Activated naive CD4-positive, alpha-beta T cell (primary cell): ENCODE data around the gene AVPR1A.

Experiments used
- DNase-seq, 4 experiments: peaks; one replicate each; lab custom pipeline; 2025; lab: John Stamatoyannopoulos, UW

Gene AVPR1A

DNA sequence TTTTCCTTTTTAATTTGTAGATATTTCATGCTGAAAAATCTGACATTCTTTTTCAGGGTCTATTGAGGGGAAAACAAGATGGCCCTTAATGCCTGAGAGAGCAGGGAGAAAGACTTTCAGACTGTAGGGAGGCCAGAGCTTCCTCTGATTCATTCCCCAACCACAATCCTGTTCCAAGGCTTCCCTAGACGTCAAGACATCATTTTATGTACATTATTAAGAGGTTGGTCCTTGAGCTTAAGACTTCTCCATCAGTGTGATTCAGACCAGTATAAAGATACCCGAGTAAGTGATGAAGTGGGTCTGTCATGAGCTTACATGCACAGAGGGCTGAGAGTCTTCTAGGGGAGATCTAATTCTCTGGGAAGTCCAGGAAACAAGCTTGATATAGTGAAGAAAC lies 57.3 kb downstream of the AVPR1A start:
- no peak for DNase-seq

DNA sequence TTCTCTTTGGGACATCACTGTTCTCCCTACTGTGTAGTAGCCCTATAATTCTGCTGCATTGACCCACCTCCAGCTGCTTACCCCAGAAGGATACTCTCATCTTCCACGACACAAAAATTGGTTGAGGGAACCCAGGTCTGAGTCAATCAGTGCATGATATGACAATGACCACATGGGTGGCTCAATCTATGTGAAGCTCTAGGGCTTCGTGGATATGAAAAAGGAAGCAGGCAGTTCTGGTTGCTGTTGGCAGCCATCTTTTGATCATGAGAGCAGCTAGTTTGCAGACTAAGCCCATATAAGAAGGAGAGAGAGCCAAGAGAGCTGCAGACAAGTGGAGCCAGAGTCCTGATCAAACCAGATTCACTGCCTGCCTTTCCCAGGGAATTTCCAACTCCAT lies 57.9 kb downstream of the AVPR1A start:
- no peak for DNase-seq
